Endothelial cell of umbilical vein (primary cell): Measurements from ENCODE around the gene TNFRSF21. TPM values are rescaled to one million over a fixed set of nuclear protein-coding genes. Genes with fewer than 3 reads are reported as not detected.

Experiments
- BruUV-seq: library from RNA; stranded (reverse); fragments of 400-500 nt; replicated peaks from 2 replicates; lab custom pipeline; 2021; lab: Mats Ljungman, UMichigan
- CTCF ChIA-PET: fragments of 300-600, 350-600 bp; sonication (Branson Sonifier 250); formaldehyde crosslinking; loops from one replicate; lab custom pipeline; 2021; ENCODE audit warnings: antibody characterized with exemption, inconsistent platforms; lab: Charles Lee
- POLR2A ChIA-PET: fragments of 300-600, 350-600 bp; sonication (Branson Sonifier 250); formaldehyde crosslinking; loops from one replicate; lab custom pipeline; 2021; ENCODE audit warnings: antibody characterized with exemption, inconsistent platforms; lab: Charles Lee
- DNase-seq: peaks from one replicate; pipeline ENCODE4 v3.0.0-alpha.2; 2011; ENCODE audit warnings: low read depth, low spot score
- FAIRE-seq: peaks from 2 replicates; lab custom pipeline; 2011; peaks lifted over from hg19 to GRCh38; lab: Jason Lieb, UNC
- H2AFZ ChIP-seq: 2 replicates; pipeline ENCODE4 v1.6.0; 2012; ENCODE audit warnings: low read depth, low read length, control low read depth, inconsistent platforms
- H3K27ac ChIP-seq: 2 replicates; pipeline ENCODE4 v1.5.1; 2011; ENCODE audit warnings: low read depth, mild to moderate bottlenecking, control low read depth, low read length, moderate library complexity; ENCODE audit not compliant: insufficient read depth
- H3K27me3 ChIP-seq, 2 experiments: 2 replicates each; pipeline versions ENCODE4 v1.6.0 to v1.6.1; 2011; ENCODE audit warnings: low read length in 2 of 2, mixed read lengths in 1 of 2; ENCODE audit not compliant: control insufficient read depth in 2 of 2, insufficient read depth in 2 of 2
- H3K36me3 ChIP-seq, 2 experiments: 2 replicates in 1 of 2; 3 replicates in 1 of 2; pipeline ENCODE4 v1.5.1; 2011; ENCODE audit warnings: low read length in 2 of 2, mild to moderate bottlenecking in 1 of 2, moderate library complexity in 1 of 2; ENCODE audit not compliant: control insufficient read depth in 2 of 2, insufficient read depth in 2 of 2; ENCODE audit errors: extremely low read depth in 1 of 2
- H3K4me1 ChIP-seq: 3 replicates; pipeline ENCODE4 v1.5.1; 2011; ENCODE audit warnings: mild to moderate bottlenecking, low read length; ENCODE audit not compliant: control insufficient read depth, insufficient read depth; ENCODE audit errors: extremely low read depth
- H3K4me2 ChIP-seq: 2 replicates; pipeline ENCODE4 v1.6.1; 2011; ENCODE audit warnings: low read length, control low read depth, mixed read lengths; ENCODE audit not compliant: insufficient read depth
- H3K4me3 ChIP-seq, 3 experiments: fragments of 200-600 bp in 1 of 3; sonication (generic), shearing (Covaris generic) in 1 of 3; replicated peaks in 1 of 3; 2 replicates each; pipeline ENCODE4 v1.5.1; 2011 to 2016; ENCODE audit warnings: control low read depth in 3 of 3, low read length in 3 of 3, mild to moderate bottlenecking in 2 of 3, inconsistent platforms in 1 of 3, low read depth in 1 of 3, moderate library complexity in 1 of 3; ENCODE audit not compliant: insufficient read depth in 1 of 3
- H3K79me2 ChIP-seq: 2 replicates; pipeline ENCODE4 v1.6.0; 2012; ENCODE audit warnings: low read length, inconsistent platforms; ENCODE audit not compliant: control insufficient read depth, insufficient read depth
- H3K9ac ChIP-seq: replicated peaks from 2 replicates; pipeline ENCODE3; 2011; ENCODE audit warnings: low read length, control low read depth; ENCODE audit not compliant: insufficient read depth; ENCODE audit errors: extremely low read depth
- H3K9me1 ChIP-seq: replicated peaks from 3 replicates; pipeline ENCODE4 v1.6.0; 2011; ENCODE audit warnings: mild to moderate bottlenecking, low read length; ENCODE audit not compliant: control insufficient read depth, insufficient read depth; ENCODE audit errors: extremely low read depth
- H3K9me3 ChIP-seq: replicated peaks from 2 replicates; pipeline ENCODE4 v1.5.1; 2012; ENCODE audit warnings: low read length, inconsistent platforms; ENCODE audit not compliant: control insufficient read depth, insufficient read depth
- H4K20me1 ChIP-seq: replicated peaks from 2 replicates; pipeline ENCODE3; 2011; ENCODE audit warnings: mild to moderate bottlenecking, low read length; ENCODE audit not compliant: control insufficient read depth, insufficient read depth; ENCODE audit errors: extremely low read depth
- CTCF ChIP-seq, 2 donors: IDR thresholded peaks; 1 replicate in 1 of 2; 2 replicates in 1 of 2; pipeline ENCODE4 v1.5.1; 2011; ENCODE audit warnings: low read length in 2 of 2, mild to moderate bottlenecking in 2 of 2, moderate library complexity in 2 of 2, control low read depth in 1 of 2, inconsistent platforms in 1 of 2, low read depth in 1 of 2; ENCODE audit not compliant: insufficient read depth in 1 of 2; ENCODE audit errors: extremely low read depth in 1 of 2
- EZH2 ChIP-seq: IDR thresholded peaks from 2 replicates; pipeline ENCODE4 v1.6.1; 2012; ENCODE audit warnings: borderline replicate concordance, low read depth, mild to moderate bottlenecking, moderate library complexity, low read length, inconsistent platforms; ENCODE audit not compliant: severe bottlenecking
- FOS ChIP-seq: IDR thresholded peaks from 2 replicates; pipeline ENCODE4 v1.6.1; 2011; ENCODE audit warnings: mild to moderate bottlenecking, low read length, moderate library complexity, borderline replicate concordance; ENCODE audit not compliant: insufficient read depth
- GATA2 ChIP-seq: IDR thresholded peaks from 2 replicates; pipeline ENCODE4 v1.7.0; 2011; ENCODE audit warnings: low read depth, mild to moderate bottlenecking, moderate library complexity, mixed read lengths, low read length; ENCODE audit not compliant: insufficient read length, insufficient read depth
- JUN ChIP-seq: IDR thresholded peaks from 2 replicates; pipeline ENCODE4 v1.6.1; 2011; ENCODE audit warnings: borderline replicate concordance, low read depth; ENCODE audit not compliant: insufficient read length, insufficient read depth
- MYC ChIP-seq: IDR thresholded peaks from one replicate; pipeline ENCODE4 v1.6.1; 2011; ENCODE audit warnings: mild to moderate bottlenecking, low read depth, low read length
- POLR2A ChIP-seq: IDR thresholded peaks from 2 replicates; pipeline ENCODE4 v1.6.1; 2012; ENCODE audit warnings: low read depth, mild to moderate bottlenecking, control low read depth, low read length
- POLR2AphosphoS5 ChIP-seq: IDR thresholded peaks from 2 replicates; pipeline ENCODE4 v1.6.1; 2012; ENCODE audit warnings: low read depth, mild to moderate bottlenecking, control low read depth, low read length, moderate library complexity; ENCODE audit not compliant: insufficient read depth
- dilution Hi-C: fragments of 300-500 bp; cut with MboI; formaldehyde crosslinking; loops from one replicate; pipeline ENCODE4 v1.15.0; 2019; ENCODE audit warnings: low sequenced_read_pairs; ENCODE audit not compliant: extremely low pct_ligation_motif_present
- intact Hi-C: fragments of 100-400 bp; cut with micrococcal nuclease; formaldehyde crosslinking; loops from one replicate; pipeline ENCODE4 v1.10.0; 2022
- polyA plus RNA-seq, 4 experiments: library from polyadenylated mRNA; depleted of rRNA in 3 of 4; stranded (reverse) in 3 of 4; unstranded in 1 of 4; fragments of >200 nt; gene quantifications; 2 replicates each; pipeline versions ENCODE4 v1.2.1 to v1.2.3, GENCODE V29; 2011 to 2012; ENCODE audit warnings: missing spikeins in 1 of 4
- total RNA-seq: library from RNA; stranded (reverse); gene quantifications from 2 replicates; pipeline ENCODE4 v1.2.3, GENCODE V29; 2021
- TF ChIP-seq, protein P1 (sequence below): IDR thresholded peaks from 2 replicates; pipeline ENCODE4 v1.6.1; 2011; ENCODE audit not compliant: insufficient read depth, insufficient read length

TNFRSF21 gene
- total and polyA plus RNA-seq, 2 donors (not counting 3 experiments of a cell fraction or from before 2014, with no cell fraction given) = 26.0 to 40.6 TPM

DNA sequence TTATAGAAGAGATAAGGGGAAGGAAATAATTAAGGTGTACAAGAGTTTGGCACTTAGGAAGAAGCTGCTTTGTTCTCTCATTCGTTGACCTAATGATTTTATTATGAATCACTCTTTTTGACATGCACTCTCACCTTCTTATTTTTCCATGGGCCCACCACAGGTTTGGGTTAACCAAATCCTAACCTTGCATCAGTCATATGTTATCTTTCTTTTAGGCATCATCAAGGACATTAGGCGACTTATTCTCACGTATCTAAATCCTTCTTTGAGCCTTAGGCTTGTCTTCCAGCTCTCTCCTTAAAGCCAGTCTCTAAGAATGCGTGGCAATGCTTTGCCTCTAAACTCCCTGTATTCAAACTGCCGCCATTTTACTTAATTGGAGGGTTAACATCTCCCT, 58.3 kb downstream of the TNFRSF21 start:
- Histone ChIP-seq H3K9me1 (no peaks in the 10 kb centered on the region), H3K4me3 (no peak overlapping the region), H3K4me1 (no peaks in the 10 kb centered on the region), H3K9ac (no peak overlapping the region), H3K4me2 (no peak overlapping the region), H4K20me1 (no peaks in the 10 kb centered on the region), H3K36me3 (peaks cover 3 to 6% of the 10 kb centered on the region in 2 experiments), H3K27me3 (no peaks in the 10 kb centered on the region), H3K79me2 (no peaks in the 10 kb centered on the region), H3K27ac (no peak overlapping the region), H2AFZ (no peak overlapping the region), H3K9me3 (no peaks in the 10 kb centered on the region)
- DNase-seq (no peak), FAIRE-seq (no peak)
- intact Hi-C loops = no loop called here
- dilution Hi-C loops = no loop called here
- POLR2A ChIA-PET = no interaction called here
- TF ChIP-seq EZH2 (no peak), POLR2AphosphoS5 (no peak), CTCF (IDR thresholded peaks at IDR 0.05; ENCODE audit: extremely low read depth in 1 of 2, insufficient read depth in 1 of 2, low read depth in 1 of 2, low read length in 2 of 2) (no peak), FOS (no peak), JUN (no peak), POLR2A (no peak), MYC (no peak), GATA2 (no peak)
- TF ChIP-seq, protein P1, sequence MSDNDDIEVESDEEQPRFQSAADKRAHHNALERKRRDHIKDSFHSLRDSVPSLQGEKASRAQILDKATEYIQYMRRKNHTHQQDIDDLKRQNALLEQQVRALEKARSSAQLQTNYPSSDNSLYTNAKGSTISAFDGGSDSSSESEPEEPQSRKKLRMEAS = no peak
- BruUV-seq = no TSS peak
- CTCF ChIA-PET = interaction anchor here (1.0 to 1.7 kb wide), 2 partner anchors 9 to 10 kb away, joined by 3 to 4 read pairs; no protein-coding TSS in a partner anchor
